Body of pancreas (tissue), 4 donors: Measurements from ENCODE around the gene PLXNB2. TPM values are rescaled to one million over a fixed set of nuclear protein-coding genes. Genes with fewer than 3 reads are reported as not detected.

Source experiments
- ATAC-seq: fragments of 150-250 bp; one replicate; pipeline ENCODE4 v1.9.1; 2016
- DNase-seq, 4 donors: peaks; one replicate each; pipeline ENCODE4 v3.0.0-alpha.2; 2019
- H3K27ac ChIP-seq, 4 donors: fragments of 200-600 bp; sonication (generic); 1 replicate in 3 of 4; 2 replicates in 1 of 4; pipeline versions ENCODE4 v1.5.1 to v1.6.1; 2016 to 2019; ENCODE audit warnings: mild to moderate bottlenecking in 1 of 4, mixed read lengths in 1 of 4, moderate library complexity in 1 of 4
- H3K27me3 ChIP-seq, 2 donors: fragments of 200-600 bp; sonication (generic); one replicate each; pipeline ENCODE4 v1.6.0; 2016; ENCODE audit warnings: mild to moderate bottlenecking in 1 of 2
- H3K36me3 ChIP-seq, 2 donors: fragments of 200-600 bp; sonication (generic); replicated peaks in 1 of 2; 2 replicates each; pipeline ENCODE4 v1.5.1; 2016; ENCODE audit warnings: low read depth in 2 of 2; ENCODE audit not compliant: insufficient read depth in 1 of 2
- H3K4me1 ChIP-seq: fragments of 200-600 bp; sonication (generic); one replicate; pipeline ENCODE4 v1.6.0; 2016
- H3K4me3 ChIP-seq, 2 donors: fragments of 200-600 bp; sonication (generic); 1 replicate in 1 of 2; 2 replicates in 1 of 2; pipeline ENCODE4 v1.5.1; 2016 to 2019
- H3K9me3 ChIP-seq, 3 donors: fragments of 200-600 bp; sonication (generic); 1 replicate in 2 of 3; 2 replicates in 1 of 3; pipeline ENCODE4 v1.5.1; 2016
- CTCF ChIP-seq, 7 experiments: fragments of 450-650 bp in 4 of 7; fragments of 200-600 bp in 3 of 7; sonication (generic) in 3 of 7; IDR thresholded peaks; one replicate each; pipeline ENCODE4 v1.5.1; 2016 to 2019; ENCODE audit warnings: antibody characterized with exemption in 7 of 7
- POLR2A ChIP-seq, 3 donors: fragments of 450-650 bp; IDR thresholded peaks; one replicate each; pipeline ENCODE4 v1.6.1; 2016; ENCODE audit warnings: antibody characterized with exemption in 3 of 3, mild to moderate bottlenecking in 2 of 3
- WGBS, 2 donors: methylation state at CpG; one replicate each; pipeline ENCODE4 v1.1.5; 2017; 5-methylcytosine and 5-hydroxymethylcytosine counted together
- intact Hi-C: fragments of 100-400 bp; cut with DNase I; formaldehyde crosslinking; loops from one replicate; pipeline ENCODE4 v1.15.1; 2023
- total RNA-seq, 2 donors: library from RNA; depleted of rRNA; stranded (reverse); fragments of >200 nt; gene quantifications; one replicate each; pipeline ENCODE4 v1.1.0, GENCODE V29; 2016

Gene PLXNB2
- total RNA-seq, 2 donors from 2014 or later, result 113 to 140 TPM

GRCh38 chr22:50238755-50239154 lies 68.7 kb downstream of the PLXNB2 start:
- H3K27ac ChIP-seq, result no peak overlapping the region
- intact Hi-C loops, result no loop called here
- H3K27me3 ChIP-seq, result no peaks in the 10 kb centered on the region

GRCh38 chr22:50236731-50237409 lies 70.6 kb downstream of the PLXNB2 start:
- H3K4me1 ChIP-seq, result peaks cover 15% of the 10 kb centered on the region
- no peaks in the 10 kb centered on the region for H3K27me3 ChIP-seq
- intact Hi-C loops, result no loop called here
- no peak for DNase-seq
- no peak overlapping the region for H3K4me3 ChIP-seq
- H3K27ac ChIP-seq, result no peak overlapping the region
- ATAC-seq, result no peak
- WGBS, 2 donors, result 73 to 96% methylated on average over 7 to 11 of the region's 11 CpGs
- TF ChIP-seq CTCF (IDR thresholded peaks at IDR 0.05) (peak in 5 of 7 experiments; percentile 12 to 27 (median 20)), POLR2A (IDR thresholded peaks at IDR 0.05) (no peak)
- no peaks in the 10 kb centered on the region for H3K9me3 ChIP-seq
- H3K36me3 ChIP-seq, result no peaks in the 10 kb centered on the region

More at GRCh38 chr22:50238755-50239154, 68.7 kb downstream of the PLXNB2 start:
- 81 to 86% methylated on average over 8 to 9 of the region's 9 CpGs for WGBS, 2 donors
- no peaks in the 10 kb centered on the region for H3K9me3 ChIP-seq
- DNase-seq (no peak), ATAC-seq (no peak)
- TF ChIP-seq POLR2A (IDR thresholded peaks at IDR 0.05), result no peak
- TF ChIP-seq CTCF (IDR thresholded peaks at IDR 0.05), result no peak
- peaks cover 28% of the 10 kb centered on the region for H3K4me1 ChIP-seq
- no peaks in the 10 kb centered on the region for H3K36me3 ChIP-seq
- H3K4me3 ChIP-seq, result no peak overlapping the region

- no peaks in the 10 kb centered on the region for H3K4me1 ChIP-seq
- H3K4me3 ChIP-seq, result no peak overlapping the region
- H3K27ac ChIP-seq, result no peak overlapping the region
- DNase-seq (no peak), ATAC-seq (no peak)
- no peak for TF ChIP-seq CTCF (IDR thresholded peaks at IDR 0.05)
- TF ChIP-seq POLR2A (IDR thresholded peaks at IDR 0.05), result no peak
- no peaks in the 10 kb centered on the region for H3K9me3 ChIP-seq
- WGBS, 2 donors, result 86 to 89% methylated on average over 13 to 18 of the region's 18 CpGs
- intact Hi-C loops, result no loop called here
- no peaks in the 10 kb centered on the region for H3K36me3 ChIP-seq
- no peaks in the 10 kb centered on the region for H3K27me3 ChIP-seq
Measured at GRCh38 chr22:50233223-50233622, 74.2 kb downstream of the PLXNB2 start.

- intact Hi-C loops, result no loop called here
- H3K9me3 ChIP-seq, result no peaks in the 10 kb centered on the region
- DNase-seq (no peak), ATAC-seq (no peak)
- no peaks in the 10 kb centered on the region for H3K4me1 ChIP-seq
- TF ChIP-seq CTCF (IDR thresholded peaks at IDR 0.05), result no peak
- TF ChIP-seq POLR2A (IDR thresholded peaks at IDR 0.05), result no peak
- H3K4me3 ChIP-seq, result no peak overlapping the region
- 87 to 89% methylated on average over 20 of the region's 20 CpGs for WGBS, 2 donors
- H3K27ac ChIP-seq, result no peak overlapping the region
- no peaks in the 10 kb centered on the region for H3K36me3 ChIP-seq
- H3K27me3 ChIP-seq, result no peaks in the 10 kb centered on the region
Measured at GRCh38 chr22:50232481-50233151, 74.8 kb downstream of the PLXNB2 start.
